SK-N-SH (cell line): ENCODE results near the gene OSBP. TPM values are rescaled to one million over a fixed set of nuclear protein-coding genes. Genes with fewer than 3 reads are reported as not detected.
A peak's percentile ranks its signal among the peaks of the same experiment; 100 is the strongest.

ENCODE experiments used
- CTCF ChIA-PET: fragments of 300-600, 350-600 bp; formaldehyde crosslinking; extraction: SDS; loops from one replicate; lab custom pipeline; 2021; lab: Yijun Ruan, JAX
- POLR2A ChIA-PET: fragments of 350-600 bp; sonication (Branson Sonifier 250); formaldehyde crosslinking; extraction: SDS; loops from one replicate; lab custom pipeline; 2020; ENCODE audit warnings: antibody characterized with exemption, inconsistent platforms; lab: Yijun Ruan, JAX
- DNase-seq: peaks from one replicate; pipeline ENCODE4 v3.0.0; 2012
- H2AFZ ChIP-seq: fragments of 200-600 bp; sonication (generic); 2 replicates; pipeline ENCODE4 v1.8.1; 2016; ENCODE audit warnings: antibody characterized with exemption, mild to moderate bottlenecking, low read depth
- H3F3A ChIP-seq: fragments of 200-600 bp; sonication (generic); replicated peaks from 2 replicates; pipeline ENCODE3; 2016; ENCODE audit warnings: antibody characterized with exemption, mild to moderate bottlenecking; ENCODE audit not compliant: insufficient read depth
- H3K27ac ChIP-seq, 2 experiments: fragments of 200-500 bp in 1 of 2; fragments of 200-600 bp in 1 of 2; sonication (Bioruptor generic) in 1 of 2; sonication (generic), shearing (Covaris generic) in 1 of 2; 2 replicates each; pipeline versions ENCODE4 v1.5.1 to v1.6.1; 2014 to 2016; ENCODE audit warnings: low read depth in 2 of 2, inconsistent platforms in 1 of 2, low read length in 1 of 2, mild to moderate bottlenecking in 1 of 2, mixed read lengths in 1 of 2
- H3K27me3 ChIP-seq: fragments of 200-600 bp; sonication (generic), shearing (Covaris generic); 2 replicates; pipeline ENCODE4 v1.6.1; 2016; ENCODE audit warnings: mixed run types; ENCODE audit not compliant: insufficient read depth
- H3K36me3 ChIP-seq, 2 experiments: fragments of 200-500 bp in 1 of 2; fragments of 200-600 bp in 1 of 2; sonication (Bioruptor generic) in 1 of 2; sonication (generic) in 1 of 2; replicated peaks in 1 of 2; 2 replicates each; pipeline versions ENCODE3 to v1.5.1; 2014 to 2016; ENCODE audit warnings: low read length in 1 of 2, mild to moderate bottlenecking in 1 of 2; ENCODE audit not compliant: insufficient read depth in 2 of 2, control insufficient read depth in 1 of 2
- H3K4me1 ChIP-seq, 2 experiments: fragments of 200-500 bp in 1 of 2; fragments of 200-600 bp in 1 of 2; sonication (Bioruptor generic) in 1 of 2; sonication (generic), shearing (Covaris generic) in 1 of 2; 2 replicates each; pipeline versions ENCODE4 v1.5.1 to v1.6.1; 2014 to 2016; ENCODE audit warnings: low read depth in 1 of 2, low read length in 1 of 2, mixed run types in 1 of 2; ENCODE audit not compliant: insufficient read depth in 2 of 2, control insufficient read depth in 1 of 2
- H3K4me2 ChIP-seq: fragments of 200-600 bp; sonication (generic), shearing (Covaris generic); 2 replicates; pipeline ENCODE4 v1.6.1; 2017; ENCODE audit warnings: mixed run types
- H3K4me3 ChIP-seq, 2 experiments: fragments of 200-500 bp in 1 of 2; fragments of 200-600 bp in 1 of 2; sonication (Bioruptor generic) in 1 of 2; sonication (generic), shearing (Covaris generic) in 1 of 2; 2 replicates each; pipeline versions ENCODE4 v1.5.1 to v1.8.1; 2014 to 2016; ENCODE audit warnings: low read depth in 2 of 2, inconsistent platforms in 1 of 2, low read length in 1 of 2, mild to moderate bottlenecking in 1 of 2, mixed read lengths in 1 of 2, moderate library complexity in 1 of 2
- H3K79me2 ChIP-seq: fragments of 200-600 bp; sonication (generic); 2 replicates; pipeline ENCODE4 v1.8.1; 2017; ENCODE audit warnings: mild to moderate bottlenecking; ENCODE audit not compliant: insufficient read depth
- H3K9ac ChIP-seq: fragments of 200-600 bp; sonication (generic); 2 replicates; pipeline ENCODE4 v1.6.1; 2017; ENCODE audit warnings: mixed run types
- H3K9me2 ChIP-seq: fragments of 200-600 bp; sonication (generic); 2 replicates; pipeline ENCODE4 v1.6.1; 2017; ENCODE audit warnings: mixed run types
- H3K9me3 ChIP-seq: fragments of 200-600 bp; sonication (generic); 2 replicates; pipeline ENCODE4 v1.6.1; 2017; ENCODE audit warnings: mixed run types, mild to moderate bottlenecking, moderate library complexity
- H4K20me1 ChIP-seq: fragments of 200-600 bp; sonication (generic); 2 replicates; pipeline ENCODE4 v1.6.1; 2017; ENCODE audit warnings: mild to moderate bottlenecking, mixed run types; ENCODE audit not compliant: insufficient read depth
- CTCF ChIP-seq: fragments of 200-600 bp; sonication (generic); IDR thresholded peaks from 2 replicates; pipeline ENCODE4 v1.6.1; 2017; ENCODE audit warnings: antibody characterized with exemption, mild to moderate bottlenecking, moderate library complexity
- FOXJ3 ChIP-seq: sonication (generic); formaldehyde crosslinking; IDR thresholded peaks from 2 replicates; pipeline ENCODE4 v1.5.1; 2020; ENCODE audit warnings: mild to moderate bottlenecking, missing genetic modification reagents
- GATA2 ChIP-seq: sonication (generic); formaldehyde crosslinking; IDR thresholded peaks from 2 replicates; pipeline ENCODE4 v1.5.0; 2020; ENCODE audit warnings: mild to moderate bottlenecking, missing genetic modification reagents
- IRF3 ChIP-seq: fragments of 150-350 bp; IDR thresholded peaks from 2 replicates; pipeline ENCODE4 v1.6.1; 2016; ENCODE audit warnings: mild to moderate bottlenecking, low read depth, low read length
- POLR2AphosphoS5 ChIP-seq: IDR thresholded peaks from 2 replicates; pipeline ENCODE4 v1.6.1; 2012; ENCODE audit warnings: low read depth, low read length
- RFX5 ChIP-seq: IDR thresholded peaks from 2 replicates; pipeline ENCODE4 v1.6.1; 2012; ENCODE audit warnings: mild to moderate bottlenecking, improper control_type of control experiment, low read length
- SIN3A ChIP-seq: IDR thresholded peaks from 2 replicates; pipeline ENCODE4 v1.6.1; 2012; ENCODE audit warnings: low read depth, mild to moderate bottlenecking, low read length, moderate library complexity, borderline replicate concordance
- TAF1 ChIP-seq: IDR thresholded peaks from 2 replicates; pipeline ENCODE4 v1.6.1; 2012; ENCODE audit warnings: low read depth, mild to moderate bottlenecking, low read length, moderate library complexity, borderline replicate concordance
- USF2 ChIP-seq: fragments of 150-350 bp; IDR thresholded peaks from 2 replicates; pipeline ENCODE4 v1.6.1; 2017; ENCODE audit warnings: antibody characterized with exemption, low read length, low read depth, borderline replicate concordance
- ZBTB33 ChIP-seq: IDR thresholded peaks from 2 replicates; pipeline ENCODE4 v1.4.0; 2012; ENCODE audit warnings: low read depth, borderline replicate concordance
- WGBS: methylation state at CpG from one replicate; pipeline ENCODE4 v1.1.6; 2017; ENCODE audit warnings: low lambda C conversion rate; 5-methylcytosine and 5-hydroxymethylcytosine counted together
- polyA plus RNA-seq, 3 experiments: library from polyadenylated mRNA; depleted of rRNA; stranded (reverse); fragments of >200 nt; gene quantifications; 2 replicates each; pipeline ENCODE4 v1.2.3, GENCODE V29; 2012

Gene OSBP
- polyA plus RNA-seq, 1 of the 3 experiments (the other 2 are of a cell fraction) = 12.1 TPM

DNA sequence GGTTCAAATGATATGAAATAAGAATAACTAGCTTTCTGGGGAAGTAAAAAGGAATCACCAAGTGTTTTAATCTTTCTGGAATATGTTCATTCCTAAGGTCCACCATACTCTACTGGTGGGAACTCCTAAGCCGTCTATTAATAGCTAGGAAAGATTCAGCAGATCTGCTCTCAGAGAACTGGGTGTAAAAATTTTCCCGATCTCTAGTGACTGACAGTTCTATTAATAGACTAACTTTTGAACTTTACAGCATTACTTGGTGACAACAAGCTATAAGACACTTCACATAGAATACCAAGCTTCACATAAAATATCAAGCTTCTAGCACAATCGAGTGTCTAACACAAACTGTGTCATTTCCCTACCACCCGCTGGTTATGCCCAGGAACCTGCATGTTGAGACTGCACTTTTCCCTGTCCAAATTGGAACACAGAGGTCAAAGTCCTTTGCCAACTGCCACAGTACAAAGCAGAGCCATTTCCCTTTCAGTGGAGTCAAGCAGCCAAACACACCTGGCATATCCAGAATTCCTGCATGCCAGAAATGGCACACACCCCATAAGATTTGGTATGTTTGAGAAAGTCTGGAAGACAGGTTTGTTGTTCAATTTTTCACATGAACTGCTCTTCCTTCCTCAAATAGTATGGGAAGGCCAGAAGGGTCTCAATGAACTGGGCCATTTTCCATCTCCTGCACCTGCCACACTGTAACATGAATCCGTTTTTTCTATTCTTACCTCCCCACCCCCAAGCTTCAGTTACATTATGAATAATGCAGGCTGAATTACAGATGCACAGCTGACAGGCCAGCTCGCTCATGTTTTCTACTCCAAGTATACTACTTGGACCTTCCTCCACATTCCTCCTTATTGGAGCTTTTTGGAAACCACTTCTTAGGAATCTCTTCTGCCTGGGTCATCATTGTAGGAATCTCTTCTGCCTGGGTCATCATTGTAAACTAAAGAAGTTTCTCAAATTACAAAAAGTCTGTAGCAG, 3.7 kb downstream of the OSBP start:
- no peak for DNase-seq
- H3K9me2 ChIP-seq = no peaks in the 10 kb centered on the region

More for the DNA sequence above, 3.7 kb downstream of the OSBP start:
- Histone ChIP-seq H3K4me1 (peaks cover 12 to 22% of the 10 kb centered on the region in 2 experiments; a peak in 3 of 4 replicates), H3K4me2 (peak overlapping the region; percentile 21; the same call in 1 of the 2 replicates), H3F3A (peaks cover 5% of the 10 kb centered on the region), H3K27me3 (no peaks in the 10 kb centered on the region), H2AFZ (no peak overlapping the region), H3K79me2 (peaks cover 82% of the 10 kb centered on the region), H3K4me3 (no peak overlapping the region), H4K20me1 (peaks cover 44% of the 10 kb centered on the region), H3K9ac (no peak overlapping the region), H3K27ac (no peak overlapping the region), H3K36me3 (peaks cover 38 to 50% of the 10 kb centered on the region in 2 experiments), H3K9me3 (no peaks in the 10 kb centered on the region)
- ChIA-PET POLR2A (interaction anchor here (0.8 to 1.1 kb wide), 2 partner anchors 57 to 68 kb away, joined by 3 read pairs; partner anchors contain the start of gene PATL1), CTCF (interaction anchor here (1.2 kb wide), 1 partner anchor 10 kb away, joined by 4 read pairs; no protein-coding TSS in a partner anchor)
- no peak for TF ChIP-seq RFX5
- TF ChIP-seq POLR2AphosphoS5 = no peak
- TF ChIP-seq GATA2 (CRISPR knock-in tag) = no peak
- no peak for TF ChIP-seq FOXJ3 (CRISPR knock-in tag)
- TF ChIP-seq ZBTB33 = no peak
- no peak for TF ChIP-seq CTCF
- TF ChIP-seq USF2 = no peak
- TF ChIP-seq TAF1 = no peak
- no peak for TF ChIP-seq IRF3
- no peak for TF ChIP-seq SIN3A
- WGBS = 87% methylated on average over 6 of the region's 6 CpGs
